Hepatocyte (in vitro differentiated cells): ENCODE results near the gene ITPA. TPM values are rescaled to one million over a fixed set of nuclear protein-coding genes. Genes with fewer than 3 reads are reported as not detected.

ENCODE experiments used
- DNase-seq: peaks from one replicate; pipeline ENCODE4 v3.0.0-alpha.2; 2016; ENCODE audit warnings: low spot score
- H2AFZ ChIP-seq: fragments of 200-600 bp; sonication (generic); 2 replicates; pipeline ENCODE4 v1.6.0; 2016; ENCODE audit warnings: antibody characterized with exemption, mild to moderate bottlenecking
- H3K27ac ChIP-seq: fragments of 200-600 bp; sonication (generic); 2 replicates; pipeline ENCODE4 v1.5.1; 2016; ENCODE audit warnings: mild to moderate bottlenecking
- H3K27me3 ChIP-seq: fragments of 200-600 bp; sonication (generic); 2 replicates; pipeline ENCODE4 v1.6.1; 2016
- H3K36me3 ChIP-seq: fragments of 200-600 bp; sonication (generic); replicated peaks from 2 replicates; pipeline ENCODE4 v1.5.1; 2016; ENCODE audit warnings: low read depth; ENCODE audit not compliant: insufficient read depth
- H3K4me1 ChIP-seq: fragments of 200-600 bp; sonication (generic); 2 replicates; pipeline ENCODE4 v1.5.1; 2016; ENCODE audit warnings: mild to moderate bottlenecking, moderate library complexity; ENCODE audit not compliant: insufficient read depth
- H3K4me2 ChIP-seq: fragments of 200-600 bp; sonication (generic); 2 replicates; pipeline ENCODE4 v1.6.0; 2016
- H3K4me3 ChIP-seq: fragments of 200-600 bp; sonication (generic); 2 replicates; pipeline ENCODE4 v1.5.1; 2016; ENCODE audit warnings: mild to moderate bottlenecking
- H3K79me2 ChIP-seq: fragments of 200-600 bp; sonication (generic); 2 replicates; pipeline ENCODE4 v1.6.0; 2017; ENCODE audit warnings: mild to moderate bottlenecking
- H3K9me2 ChIP-seq: fragments of 200-600 bp; sonication (generic); replicated peaks from 2 replicates; pipeline ENCODE4 v1.6.0; 2017; ENCODE audit warnings: mild to moderate bottlenecking; ENCODE audit not compliant: insufficient read depth
- H3K9me3 ChIP-seq: fragments of 200-600 bp; sonication (generic); 2 replicates; pipeline ENCODE4 v1.5.1; 2016; ENCODE audit warnings: low read depth, mild to moderate bottlenecking
- H4K20me1 ChIP-seq: fragments of 200-600 bp; sonication (generic); 2 replicates; pipeline ENCODE4 v1.6.0; 2016; ENCODE audit warnings: mild to moderate bottlenecking; ENCODE audit not compliant: insufficient read depth, poor library complexity, severe bottlenecking
- EZH2 ChIP-seq: fragments of 200-600 bp; sonication (generic); IDR thresholded peaks from 2 replicates; pipeline ENCODE4 v1.6.1; 2016; ENCODE audit warnings: antibody characterized with exemption, mild to moderate bottlenecking, borderline replicate concordance
- EZH2phosphoT487 ChIP-seq: fragments of 200-600 bp; sonication (generic); IDR thresholded peaks from one replicate; pipeline ENCODE4 v1.6.1; 2018; ENCODE audit warnings: antibody characterized with exemption, mild to moderate bottlenecking, low read depth, moderate library complexity; ENCODE audit not compliant: unreplicated experiment, severe bottlenecking
- WGBS: methylation state at CpG from one replicate; pipeline ENCODE4 v1.1.6; 2016; ENCODE audit warnings: low lambda C conversion rate; ENCODE audit errors: missing lambda C conversion rate; 5-methylcytosine and 5-hydroxymethylcytosine counted together
- polyA plus RNA-seq: library from polyadenylated mRNA; unstranded; fragments of >200 nt; fragmentation: Nextera tagmentation; extraction: Ambion mirVana; gene quantifications from 2 replicates; pipeline ENCODE4 v1.2.1, GENCODE V29; 2016
- total RNA-seq: library from RNA; depleted of rRNA; stranded (reverse); fragments of >200 nt; gene quantifications from 2 replicates; pipeline ENCODE4 v1.2.3, GENCODE V29; 2014
- TF ChIP-seq, protein P1 (sequence below): fragments of 200-600 bp; sonication (generic); IDR thresholded peaks from 2 replicates; pipeline ENCODE4 v1.5.1; 2016; ENCODE audit warnings: antibody characterized with exemption, mild to moderate bottlenecking; ENCODE audit not compliant: poor library complexity

Gene ITPA
- total and polyA plus RNA-seq, 2 experiments from 2014 or later, result 33.5 to 48.2 TPM

GRCh38 chr20:3270051-3270450 is 60.8 kb downstream of the ITPA start:
- Histone ChIP-seq H3K9me3 (no peaks in the 10 kb centered on the region), H3K4me1 (no peaks in the 10 kb centered on the region), H3K27me3 (no peaks in the 10 kb centered on the region), H3K9me2 (no peaks in the 10 kb centered on the region), H3K4me2 (no peak overlapping the region), H3K79me2 (no peaks in the 10 kb centered on the region), H3K36me3 (no peaks in the 10 kb centered on the region), H3K27ac (no peak overlapping the region), H4K20me1 (no peaks in the 10 kb centered on the region), H3K4me3 (no peak overlapping the region), H2AFZ (no peak overlapping the region)
- WGBS, result 96% methylated on average over 4 of the region's 4 CpGs
- TF ChIP-seq, protein P1, sequence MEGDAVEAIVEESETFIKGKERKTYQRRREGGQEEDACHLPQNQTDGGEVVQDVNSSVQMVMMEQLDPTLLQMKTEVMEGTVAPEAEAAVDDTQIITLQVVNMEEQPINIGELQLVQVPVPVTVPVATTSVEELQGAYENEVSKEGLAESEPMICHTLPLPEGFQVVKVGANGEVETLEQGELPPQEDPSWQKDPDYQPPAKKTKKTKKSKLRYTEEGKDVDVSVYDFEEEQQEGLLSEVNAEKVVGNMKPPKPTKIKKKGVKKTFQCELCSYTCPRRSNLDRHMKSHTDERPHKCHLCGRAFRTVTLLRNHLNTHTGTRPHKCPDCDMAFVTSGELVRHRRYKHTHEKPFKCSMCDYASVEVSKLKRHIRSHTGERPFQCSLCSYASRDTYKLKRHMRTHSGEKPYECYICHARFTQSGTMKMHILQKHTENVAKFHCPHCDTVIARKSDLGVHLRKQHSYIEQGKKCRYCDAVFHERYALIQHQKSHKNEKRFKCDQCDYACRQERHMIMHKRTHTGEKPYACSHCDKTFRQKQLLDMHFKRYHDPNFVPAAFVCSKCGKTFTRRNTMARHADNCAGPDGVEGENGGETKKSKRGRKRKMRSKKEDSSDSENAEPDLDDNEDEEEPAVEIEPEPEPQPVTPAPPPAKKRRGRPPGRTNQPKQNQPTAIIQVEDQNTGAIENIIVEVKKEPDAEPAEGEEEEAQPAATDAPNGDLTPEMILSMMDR, result no peak
- TF ChIP-seq EZH2 (no peak), EZH2phosphoT487 (no peak)
- no peak for DNase-seq

GRCh38 chr20:3273371-3273770 is 64.1 kb downstream of the ITPA start:
- no peaks in the 10 kb centered on the region for H3K27me3 ChIP-seq
- H3K36me3 ChIP-seq, result peaks cover 3% of the 10 kb centered on the region
- H2AFZ ChIP-seq, result no peak overlapping the region
- H3K4me3 ChIP-seq, result no peak overlapping the region
- H3K79me2 ChIP-seq, result no peaks in the 10 kb centered on the region
- TF ChIP-seq EZH2phosphoT487 (no peak), EZH2 (no peak)
- TF ChIP-seq, protein P1, result no peak
- 91% methylated on average over 4 of the region's 4 CpGs for WGBS
- DNase-seq, result no peak
- no peaks in the 10 kb centered on the region for H3K9me2 ChIP-seq
- no peaks in the 10 kb centered on the region for H3K4me1 ChIP-seq
- H3K9me3 ChIP-seq, result no peaks in the 10 kb centered on the region
- H4K20me1 ChIP-seq, result no peaks in the 10 kb centered on the region
- no peak overlapping the region for H3K4me2 ChIP-seq
- no peak overlapping the region for H3K27ac ChIP-seq

Other genes starting within 250 kb of the ITPA start
- gene GNRH2, start 165.9 kb upstream of the ITPA start, total RNA-seq, result 27.0 and 33.8 TPM in 2 replicates
- gene GNRH2, start 165.9 kb upstream of the ITPA start, polyA plus RNA-seq, result 93.8 and 131 TPM in 2 replicates
- gene MRPS26, start 163.4 kb upstream of the ITPA start, total RNA-seq, result 84.4 and 89.2 TPM in 2 replicates
- gene MRPS26, start 163.4 kb upstream of the ITPA start, polyA plus RNA-seq, result 150 and 174 TPM in 2 replicates
- gene OXT, start 137.9 kb upstream of the ITPA start, total RNA-seq, result 0.92 TPM in 1 of 2 replicates, not detected in the other
- gene OXT, start 137.9 kb upstream of the ITPA start, polyA plus RNA-seq, result 3.4 and 4.3 TPM in 2 replicates
- 0.67 TPM in 1 of 2 replicates, not detected in the other for gene AVP, start 124.8 kb upstream of the ITPA start, total RNA-seq
- gene AVP, start 124.8 kb upstream of the ITPA start, polyA plus RNA-seq, result 1.2 and 1.3 TPM in 2 replicates
- 25.2 and 27.8 TPM in 2 replicates for gene FASTKD5, start 49.6 kb upstream of the ITPA start, total RNA-seq
- gene FASTKD5, start 49.6 kb upstream of the ITPA start, polyA plus RNA-seq, result 16.0 and 21.8 TPM in 2 replicates
- gene UBOX5, start 49.6 kb upstream of the ITPA start, total RNA-seq, result 4.0 and 4.8 TPM in 2 replicates
- gene UBOX5, start 49.6 kb upstream of the ITPA start, polyA plus RNA-seq, result 5.8 and 6.1 TPM in 2 replicates
- gene LZTS3, start 35.9 kb upstream of the ITPA start, total RNA-seq, result 36.4 and 38.1 TPM in 2 replicates
- gene LZTS3, start 35.9 kb upstream of the ITPA start, polyA plus RNA-seq, result 32.7 and 35.3 TPM in 2 replicates
- gene DDRGK1, start 4.8 kb upstream of the ITPA start, total RNA-seq, result 92.9 and 95.2 TPM in 2 replicates
- gene DDRGK1, start 4.8 kb upstream of the ITPA start, polyA plus RNA-seq, result 154 and 159 TPM in 2 replicates
- gene SLC4A11, start 29.7 kb downstream of the ITPA start, total RNA-seq, result 0.28 and 0.37 TPM in 2 replicates
- gene SLC4A11, start 29.7 kb downstream of the ITPA start, polyA plus RNA-seq, result 1.3 and 2.3 TPM in 2 replicates
- gene DNAAF9, start 198.2 kb downstream of the ITPA start, total RNA-seq, result 10.3 and 11.9 TPM in 2 replicates
- 4.7 and 5.2 TPM in 2 replicates for gene DNAAF9, start 198.2 kb downstream of the ITPA start, polyA plus RNA-seq